ENCODE data around the gene SEMA5A. TPM values are rescaled to one million over a fixed set of nuclear protein-coding genes. Genes with fewer than 3 reads are reported as not detected.
A peak's percentile ranks its signal among the peaks of the same experiment; 100 is the strongest.

Gene SEMA5A, protein sequence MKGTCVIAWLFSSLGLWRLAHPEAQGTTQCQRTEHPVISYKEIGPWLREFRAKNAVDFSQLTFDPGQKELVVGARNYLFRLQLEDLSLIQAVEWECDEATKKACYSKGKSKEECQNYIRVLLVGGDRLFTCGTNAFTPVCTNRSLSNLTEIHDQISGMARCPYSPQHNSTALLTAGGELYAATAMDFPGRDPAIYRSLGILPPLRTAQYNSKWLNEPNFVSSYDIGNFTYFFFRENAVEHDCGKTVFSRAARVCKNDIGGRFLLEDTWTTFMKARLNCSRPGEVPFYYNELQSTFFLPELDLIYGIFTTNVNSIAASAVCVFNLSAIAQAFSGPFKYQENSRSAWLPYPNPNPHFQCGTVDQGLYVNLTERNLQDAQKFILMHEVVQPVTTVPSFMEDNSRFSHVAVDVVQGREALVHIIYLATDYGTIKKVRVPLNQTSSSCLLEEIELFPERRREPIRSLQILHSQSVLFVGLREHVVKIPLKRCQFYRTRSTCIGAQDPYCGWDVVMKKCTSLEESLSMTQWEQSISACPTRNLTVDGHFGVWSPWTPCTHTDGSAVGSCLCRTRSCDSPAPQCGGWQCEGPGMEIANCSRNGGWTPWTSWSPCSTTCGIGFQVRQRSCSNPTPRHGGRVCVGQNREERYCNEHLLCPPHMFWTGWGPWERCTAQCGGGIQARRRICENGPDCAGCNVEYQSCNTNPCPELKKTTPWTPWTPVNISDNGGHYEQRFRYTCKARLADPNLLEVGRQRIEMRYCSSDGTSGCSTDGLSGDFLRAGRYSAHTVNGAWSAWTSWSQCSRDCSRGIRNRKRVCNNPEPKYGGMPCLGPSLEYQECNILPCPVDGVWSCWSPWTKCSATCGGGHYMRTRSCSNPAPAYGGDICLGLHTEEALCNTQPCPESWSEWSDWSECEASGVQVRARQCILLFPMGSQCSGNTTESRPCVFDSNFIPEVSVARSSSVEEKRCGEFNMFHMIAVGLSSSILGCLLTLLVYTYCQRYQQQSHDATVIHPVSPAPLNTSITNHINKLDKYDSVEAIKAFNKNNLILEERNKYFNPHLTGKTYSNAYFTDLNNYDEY
- total RNA-seq (2013), result 0.04 TPM
- not detected for polyA plus RNA-seq
- under 0.01 TPM in 1 of 2 replicates, not detected in the other for polyA minus RNA-seq
- 0 to 2.6 (median 0.20) reads per million in 11 experiments for total RNA-seq

DNA sequence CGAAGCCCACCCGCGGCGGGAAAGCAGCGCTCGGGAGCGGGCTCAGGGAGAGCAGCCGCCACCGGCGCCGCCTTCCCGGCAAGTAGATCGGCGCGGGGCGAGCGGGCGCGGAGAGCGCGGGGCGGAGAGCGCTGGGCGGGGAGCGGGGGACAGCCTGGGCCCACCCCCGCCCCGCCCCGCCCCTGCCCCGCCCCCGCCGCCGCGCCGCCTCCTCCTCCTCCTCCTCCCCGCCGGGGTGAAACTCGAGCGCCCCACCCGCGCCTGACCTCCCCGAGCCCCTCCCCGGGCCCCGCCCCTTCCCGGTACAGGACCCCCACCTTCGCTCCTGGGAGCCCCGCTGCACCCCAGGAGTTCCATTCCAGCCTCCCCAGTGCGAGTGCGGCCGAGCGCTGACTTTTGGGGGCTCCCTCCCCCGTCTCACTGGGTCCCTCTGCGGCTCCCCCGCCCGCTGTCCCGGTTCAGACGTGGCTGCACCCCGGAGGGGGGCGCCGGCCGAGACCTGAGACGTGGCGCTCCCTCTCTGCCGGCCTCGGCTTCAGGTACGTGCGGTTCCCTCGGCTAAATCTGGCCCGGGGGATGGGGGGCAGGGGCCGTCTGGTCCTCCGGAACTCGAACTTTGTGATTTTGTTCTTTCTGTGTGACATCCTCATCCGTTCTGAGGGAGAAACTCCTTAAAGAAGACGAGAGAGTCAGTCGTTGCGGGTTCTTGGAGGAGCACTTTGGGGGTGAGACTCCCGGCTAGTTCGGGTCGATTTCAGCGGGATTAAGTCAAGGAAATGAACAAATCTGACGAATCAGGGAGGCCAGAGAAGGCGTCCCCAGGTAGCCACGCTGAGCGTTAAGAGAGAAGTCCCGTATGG, at the start of gene SEMA5A:
Gene SEMA5A (minus strand): TSS at position 84 of the 860 bp plus-strand sequence. CDS start 166,129 bp downstream, outside the sequence.
- Histone ChIP-seq H4K20me1 (ENCODE audit: insufficient read depth, low read length) (no peaks in the 10 kb centered on the region), H3K9me3 (replicated peaks in 1 of 2; ENCODE audit: control insufficient read depth in 1 of 2, insufficient read depth in 1 of 2, low read length in 2 of 2) (no peaks in the 10 kb centered on the region), H3K36me3 (replicated peaks in 1 of 2; ENCODE audit: control insufficient read depth in 1 of 2, insufficient read depth in 2 of 2, low read length in 2 of 2) (no peaks in the 10 kb centered on the region), H2AFZ (ENCODE audit: insufficient read depth, low read depth, low read length, poor library complexity, severe bottlenecking) (no peak within 1 kb of the TSS), H3K79me2 (ENCODE audit: insufficient read depth, low read length) (no peaks in the 10 kb centered on the region), H3K4me3 (replicated peaks in 1 of 3; ENCODE audit: low read depth in 2 of 3, low read length in 3 of 3) (no peak within 1 kb of the TSS), H3K9ac (ENCODE audit: insufficient read depth, low read length, poor library complexity, severe bottlenecking) (no peak within 1 kb of the TSS), H3K4me2 (replicated peaks; ENCODE audit: extremely low read depth, low read length, poor library complexity, severe bottlenecking) (peak within 1 kb of the TSS; percentile 23), H3K27me3 (ENCODE audit: control insufficient read depth in 2 of 2, insufficient read depth in 2 of 2, low read length in 2 of 2) (peaks cover 19 to 47% of the 10 kb centered on the region in 2 donors), H3K27ac (ENCODE audit: low read depth in 1 of 2, low read length in 2 of 2) (no peak within 1 kb of the TSS), H3K4me1 (ENCODE audit: control insufficient read depth in 1 of 2, insufficient read depth in 2 of 2, low read length in 2 of 2) (no peaks in the 10 kb centered on the region)
- Mint-ChIP-seq H3K4me1 (peaks cover 2% of the 10 kb centered on the region), H3K27me3 (ENCODE audit: low read depth in 3 of 3) (peaks cover 33 to 54% (median 36%) of the 10 kb centered on the region in 3 donors), H3K36me3 (peaks cover 0 to 3% of the 10 kb centered on the region in 2 donors), H3K4me3 (peak within 1 kb of the TSS; percentile 20 to 82), H3K9me3 (peaks cover 0 to 8% (median 4%) of the 10 kb centered on the region in 7 donors), H3K27ac (no peak within 1 kb of the TSS)
- no peak for DNase-seq
- intact Hi-C loops (cut with micrococcal nuclease), result no loop called here
- TF ChIP-seq CTCF (IDR thresholded peaks at IDR 0.05), result no peak
- WGBS (ENCODE audit: insufficient coverage), result 13% methylated on average over 44 of the region's 84 CpGs
